Endometrium (tissue), 2 donors: ENCODE results near the gene NT5C.
"Not testable (repeated sequence)": the region's sequence is repeated elsewhere in the genome, so short reads cannot be mapped to it uniquely, and the experiment has no call there.

ENCODE experiments used
- FAIRE-seq: peaks from 2 replicates; lab custom pipeline; 2012; peaks lifted over from hg19 to GRCh38; lab: Jason Lieb, UNC
- donor health status: control.
- donor health status: control.

The NT5C gene

GRCh38 chr17:75144816-75145512, 13.4 kb upstream of the NT5C start:
- FAIRE-seq = no peak

GRCh38 chr17:75142236-75142971, 10.9 kb upstream of the NT5C start:
- no peak for FAIRE-seq

- no peak for FAIRE-seq
Measured at GRCh38 chr17:75138519-75138918, 7.0 kb upstream of the NT5C start.

- FAIRE-seq = not testable (repeated sequence)
Measured at GRCh38 chr17:75137762-75138161, 6.2 kb upstream of the NT5C start.

GRCh38 chr17:75135946-75136345, 4.4 kb upstream of the NT5C start:
- FAIRE-seq = no peak

GRCh38 chr17:75135452-75135851, 3.9 kb upstream of the NT5C start:
- FAIRE-seq = no peak

- FAIRE-seq = not testable (repeated sequence)
Measured at GRCh38 chr17:75133607-75134347, 2.2 kb upstream of the NT5C start.

- no peak for FAIRE-seq
Measured at GRCh38 chr17:75133001-75133400, 1.5 kb upstream of the NT5C start.

- not testable (repeated sequence) for FAIRE-seq
Measured at GRCh38 chr17:75132018-75133000, 767 bp upstream of the NT5C start.

GRCh38 chr17:75130632-75131277, 787 bp downstream of the NT5C start:
- FAIRE-seq = no peak

- no peak for FAIRE-seq
Measured at GRCh38 chr17:75130059-75130631, 1.4 kb downstream of the NT5C start.

- no peak for FAIRE-seq
Measured at GRCh38 chr17:75129576-75129975, 2.0 kb downstream of the NT5C start.

- no peak for FAIRE-seq
Measured at GRCh38 chr17:75128694-75129505, 2.6 kb downstream of the NT5C start.

GRCh38 chr17:75127936-75128335, 3.6 kb downstream of the NT5C start:
- FAIRE-seq = not testable (repeated sequence)

- FAIRE-seq = no peak
Measured at GRCh38 chr17:75126954-75127353, 4.6 kb downstream of the NT5C start.

GRCh38 chr17:75125984-75126383, 5.6 kb downstream of the NT5C start:
- no peak for FAIRE-seq

- FAIRE-seq = no peak
Measured at GRCh38 chr17:75124819-75125162, 6.8 kb downstream of the NT5C start.

GRCh38 chr17:75124041-75124818, 7.3 kb downstream of the NT5C start:
- no peak for FAIRE-seq

GRCh38 chr17:75118307-75118706, 13.2 kb downstream of the NT5C start:
- FAIRE-seq = no peak
